Hepatocyte (in vitro differentiated cells): ENCODE data around the gene ADORA1. TPM values are rescaled to one million over a fixed set of nuclear protein-coding genes. Genes with fewer than 3 reads are reported as not detected.

Experiments
- DNase-seq: peaks from one replicate; pipeline ENCODE4 v3.0.0-alpha.2; 2016; ENCODE audit warnings: low spot score
- H2AFZ ChIP-seq: fragments of 200-600 bp; sonication (generic); 2 replicates; pipeline ENCODE4 v1.6.0; 2016; ENCODE audit warnings: antibody characterized with exemption, mild to moderate bottlenecking
- H3K27ac ChIP-seq: fragments of 200-600 bp; sonication (generic); 2 replicates; pipeline ENCODE4 v1.5.1; 2016; ENCODE audit warnings: mild to moderate bottlenecking
- H3K27me3 ChIP-seq: fragments of 200-600 bp; sonication (generic); 2 replicates; pipeline ENCODE4 v1.6.1; 2016
- H3K36me3 ChIP-seq: fragments of 200-600 bp; sonication (generic); replicated peaks from 2 replicates; pipeline ENCODE4 v1.5.1; 2016; ENCODE audit warnings: low read depth; ENCODE audit not compliant: insufficient read depth
- H3K4me1 ChIP-seq: fragments of 200-600 bp; sonication (generic); 2 replicates; pipeline ENCODE4 v1.5.1; 2016; ENCODE audit warnings: mild to moderate bottlenecking, moderate library complexity; ENCODE audit not compliant: insufficient read depth
- H3K4me2 ChIP-seq: fragments of 200-600 bp; sonication (generic); 2 replicates; pipeline ENCODE4 v1.6.0; 2016
- H3K4me3 ChIP-seq: fragments of 200-600 bp; sonication (generic); 2 replicates; pipeline ENCODE4 v1.5.1; 2016; ENCODE audit warnings: mild to moderate bottlenecking
- H3K79me2 ChIP-seq: fragments of 200-600 bp; sonication (generic); 2 replicates; pipeline ENCODE4 v1.6.0; 2017; ENCODE audit warnings: mild to moderate bottlenecking
- H3K9me2 ChIP-seq: fragments of 200-600 bp; sonication (generic); replicated peaks from 2 replicates; pipeline ENCODE4 v1.6.0; 2017; ENCODE audit warnings: mild to moderate bottlenecking; ENCODE audit not compliant: insufficient read depth
- H3K9me3 ChIP-seq: fragments of 200-600 bp; sonication (generic); 2 replicates; pipeline ENCODE4 v1.5.1; 2016; ENCODE audit warnings: low read depth, mild to moderate bottlenecking
- H4K20me1 ChIP-seq: fragments of 200-600 bp; sonication (generic); 2 replicates; pipeline ENCODE4 v1.6.0; 2016; ENCODE audit warnings: mild to moderate bottlenecking; ENCODE audit not compliant: insufficient read depth, poor library complexity, severe bottlenecking
- CTCF ChIP-seq: fragments of 200-600 bp; sonication (generic); IDR thresholded peaks from 2 replicates; pipeline ENCODE4 v1.5.1; 2016; ENCODE audit warnings: antibody characterized with exemption, mild to moderate bottlenecking; ENCODE audit not compliant: poor library complexity
- EZH2 ChIP-seq: fragments of 200-600 bp; sonication (generic); IDR thresholded peaks from 2 replicates; pipeline ENCODE4 v1.6.1; 2016; ENCODE audit warnings: antibody characterized with exemption, mild to moderate bottlenecking, borderline replicate concordance
- EZH2phosphoT487 ChIP-seq: fragments of 200-600 bp; sonication (generic); IDR thresholded peaks from one replicate; pipeline ENCODE4 v1.6.1; 2018; ENCODE audit warnings: antibody characterized with exemption, mild to moderate bottlenecking, low read depth, moderate library complexity; ENCODE audit not compliant: unreplicated experiment, severe bottlenecking
- WGBS: methylation state at CpG from one replicate; pipeline ENCODE4 v1.1.6; 2016; ENCODE audit warnings: low lambda C conversion rate; ENCODE audit errors: missing lambda C conversion rate; 5-methylcytosine and 5-hydroxymethylcytosine counted together
- polyA plus RNA-seq: library from polyadenylated mRNA; unstranded; fragments of >200 nt; fragmentation: Nextera tagmentation; extraction: Ambion mirVana; gene quantifications from 2 replicates; pipeline ENCODE4 v1.2.1, GENCODE V29; 2016
- total RNA-seq: library from RNA; depleted of rRNA; stranded (reverse); fragments of >200 nt; gene quantifications from 2 replicates; pipeline ENCODE4 v1.2.3, GENCODE V29; 2014

ADORA1 gene
- total and polyA plus RNA-seq, 2 experiments from 2014 or later, result 2.0 to 2.3 TPM

GRCh38 chr1:203126151-203126865 lies 1.2 kb upstream of the ADORA1 start:
- no peaks in the 10 kb centered on the region for H4K20me1 ChIP-seq
- H2AFZ ChIP-seq, result no peak overlapping the region
- H3K27ac ChIP-seq, result no peak overlapping the region
- peaks cover 13% of the 10 kb centered on the region for H3K4me1 ChIP-seq
- H3K4me2 ChIP-seq, result no peak overlapping the region
- H3K36me3 ChIP-seq, result no peaks in the 10 kb centered on the region
- H3K9me3 ChIP-seq, result no peaks in the 10 kb centered on the region
- peaks cover 25% of the 10 kb centered on the region for H3K27me3 ChIP-seq
- DNase-seq, result no peak
- 50% methylated on average over 8 of the region's 8 CpGs for WGBS
- H3K79me2 ChIP-seq, result no peaks in the 10 kb centered on the region
- TF ChIP-seq EZH2 (no peak), EZH2phosphoT487 (no peak), CTCF (peak; percentile 41)
- no peak overlapping the region for H3K4me3 ChIP-seq
- H3K9me2 ChIP-seq, result no peaks in the 10 kb centered on the region

GRCh38 chr1:203126866-203127665 lies 460 bp upstream of the ADORA1 start:
- no peak overlapping the region for H3K4me3 ChIP-seq
- H4K20me1 ChIP-seq, result no peaks in the 10 kb centered on the region
- WGBS, result 39% methylated on average over 11 of the region's 12 CpGs
- peaks cover 13% of the 10 kb centered on the region for H3K4me1 ChIP-seq
- H3K4me2 ChIP-seq, result peak overlapping the region; percentile 90
- H3K36me3 ChIP-seq, result no peaks in the 10 kb centered on the region
- no peak for DNase-seq
- peak overlapping the region; percentile 72 for H2AFZ ChIP-seq
- peaks cover 25% of the 10 kb centered on the region for H3K27me3 ChIP-seq
- H3K79me2 ChIP-seq, result no peaks in the 10 kb centered on the region
- TF ChIP-seq CTCF, result no peak
- TF ChIP-seq EZH2, result no peak
- no peak for TF ChIP-seq EZH2phosphoT487
- H3K9me3 ChIP-seq, result no peaks in the 10 kb centered on the region
- H3K9me2 ChIP-seq, result no peaks in the 10 kb centered on the region
- H3K27ac ChIP-seq, result no peak overlapping the region

- Histone ChIP-seq H2AFZ (no peak overlapping the region), H3K27ac (no peak overlapping the region), H4K20me1 (no peaks in the 10 kb centered on the region), H3K4me1 (peaks cover 13% of the 10 kb centered on the region), H3K4me2 (peak overlapping the region; percentile 90), H3K4me3 (no peak overlapping the region), H3K9me3 (no peaks in the 10 kb centered on the region), H3K9me2 (no peaks in the 10 kb centered on the region), H3K36me3 (no peaks in the 10 kb centered on the region), H3K79me2 (no peaks in the 10 kb centered on the region), H3K27me3 (peaks cover 20% of the 10 kb centered on the region)
- WGBS, result 3% methylated on average over 7 of the region's 7 CpGs
- no peak for TF ChIP-seq EZH2
- TF ChIP-seq EZH2phosphoT487, result no peak
- no peak for TF ChIP-seq CTCF
- DNase-seq, result no peak
Observed at GRCh38 chr1:203128431-203128715, 847 bp downstream of the ADORA1 start.
